Measurements from ENCODE around the gene NDST1.

NDST1 gene

GRCh38 chr5:150596313-150596712 is 88.4 kb downstream of the NDST1 start:
- no peaks in the 10 kb centered on the region for H3K27me3 ChIP-seq (replicated peaks in 2 of 5; ENCODE audit: control insufficient read depth in 4 of 5, insufficient read depth in 5 of 5, low read length in 4 of 5)
- POLR2A ChIA-PET: no interaction called here
- H3K9me3 ChIP-seq (ENCODE audit: control extremely low read depth in 1 of 5, control insufficient read depth in 4 of 5, insufficient read depth in 2 of 5, low read depth in 1 of 5, low read length in 4 of 5): no peaks in the 10 kb centered on the region
- DNase-seq: no peak
- CTCF ChIA-PET: interaction anchor here (0.6 kb wide), 1 partner anchor 59 kb away, joined by 4 read pairs; no protein-coding TSS in a partner anchor
- no peak overlapping the region for H3K27ac ChIP-seq (ENCODE audit: insufficient read depth in 1 of 2, low read depth in 1 of 2, low read length in 2 of 2, poor library complexity in 1 of 2, severe bottlenecking in 2 of 2)
- H3K36me3 ChIP-seq (ENCODE audit: control insufficient read depth in 4 of 4, insufficient read depth in 4 of 4, low read length in 3 of 4): no peaks in the 10 kb centered on the region
- H3K4me1 ChIP-seq (ENCODE audit: control extremely low read depth in 1 of 4, control insufficient read depth in 4 of 4, insufficient read depth in 4 of 4, low read length in 3 of 4): peaks cover 0 to 23% (median 8%) of the 10 kb centered on the region in 4 experiments
- no peak overlapping the region for H3K4me3 ChIP-seq (ENCODE audit: control insufficient read depth in 1 of 7, extremely low read depth in 1 of 7, insufficient read depth in 4 of 7, low read depth in 2 of 7, low read length in 6 of 7)
- 96% methylated on average over 9 of the region's 9 CpGs for WGBS (ENCODE audit: insufficient coverage)

- Histone ChIP-seq H3K27ac (ENCODE audit: insufficient read depth in 1 of 2, low read depth in 1 of 2, low read length in 2 of 2, poor library complexity in 1 of 2, severe bottlenecking in 2 of 2) (no peak overlapping the region), H3K4me1 (ENCODE audit: control extremely low read depth in 1 of 4, control insufficient read depth in 4 of 4, insufficient read depth in 4 of 4, low read length in 3 of 4) (peaks cover 0 to 23% (median 8%) of the 10 kb centered on the region in 4 experiments), H3K27me3 (replicated peaks in 2 of 5; ENCODE audit: control insufficient read depth in 4 of 5, insufficient read depth in 5 of 5, low read length in 4 of 5) (no peaks in the 10 kb centered on the region), H3K36me3 (ENCODE audit: control insufficient read depth in 4 of 4, insufficient read depth in 4 of 4, low read length in 3 of 4) (no peaks in the 10 kb centered on the region), H3K4me3 (ENCODE audit: control insufficient read depth in 1 of 7, extremely low read depth in 1 of 7, insufficient read depth in 4 of 7, low read depth in 2 of 7, low read length in 6 of 7) (no peak overlapping the region), H3K9me3 (ENCODE audit: control extremely low read depth in 1 of 5, control insufficient read depth in 4 of 5, insufficient read depth in 2 of 5, low read depth in 1 of 5, low read length in 4 of 5) (no peaks in the 10 kb centered on the region)
- POLR2A ChIA-PET: interaction anchor here (0.6 kb wide), 1 partner anchor 443 kb away, joined by 3 read pairs; no protein-coding TSS in a partner anchor
- CTCF ChIA-PET: interaction anchor here (0.6 to 1.6 kb wide), 2 partner anchors 57 to 58 kb away, joined by 4 read pairs; no protein-coding TSS in a partner anchor
- peak in 2 of 3 donors; percentile 40 to 42 for DNase-seq
- 100% methylated on average over 1 of the region's 3 CpGs for WGBS (ENCODE audit: insufficient coverage)
Measured at GRCh38 chr5:150596826-150597225, 88.9 kb downstream of the NDST1 start.

GRCh38 chr5:150598006-150598405 is 90.1 kb downstream of the NDST1 start:
- Histone ChIP-seq H3K4me1 (ENCODE audit: control extremely low read depth in 1 of 4, control insufficient read depth in 4 of 4, insufficient read depth in 4 of 4, low read length in 3 of 4) (peaks cover 0 to 23% (median 8%) of the 10 kb centered on the region in 4 experiments), H3K9me3 (ENCODE audit: control extremely low read depth in 1 of 5, control insufficient read depth in 4 of 5, insufficient read depth in 2 of 5, low read depth in 1 of 5, low read length in 4 of 5) (no peaks in the 10 kb centered on the region), H3K4me3 (ENCODE audit: control insufficient read depth in 1 of 7, extremely low read depth in 1 of 7, insufficient read depth in 4 of 7, low read depth in 2 of 7, low read length in 6 of 7) (no peak overlapping the region), H3K27me3 (replicated peaks in 2 of 5; ENCODE audit: control insufficient read depth in 4 of 5, insufficient read depth in 5 of 5, low read length in 4 of 5) (no peaks in the 10 kb centered on the region), H3K36me3 (ENCODE audit: control insufficient read depth in 4 of 4, insufficient read depth in 4 of 4, low read length in 3 of 4) (no peaks in the 10 kb centered on the region), H3K27ac (ENCODE audit: insufficient read depth in 1 of 2, low read depth in 1 of 2, low read length in 2 of 2, poor library complexity in 1 of 2, severe bottlenecking in 2 of 2) (no peak overlapping the region)
- ChIA-PET POLR2A (no interaction called here), CTCF (interaction anchor here (1.0 to 1.6 kb wide), 2 partner anchors 12 to 56 kb away, joined by 3 to 4 read pairs; no protein-coding TSS in a partner anchor)
- WGBS (ENCODE audit: insufficient coverage): 84% methylated on average over 4 of the region's 10 CpGs
- no peak for DNase-seq

GRCh38 chr5:150598821-150599273 is 90.9 kb downstream of the NDST1 start:
- Histone ChIP-seq H3K27me3 (replicated peaks in 2 of 5; ENCODE audit: control insufficient read depth in 4 of 5, insufficient read depth in 5 of 5, low read length in 4 of 5) (no peaks in the 10 kb centered on the region), H3K27ac (ENCODE audit: insufficient read depth in 1 of 2, low read depth in 1 of 2, low read length in 2 of 2, poor library complexity in 1 of 2, severe bottlenecking in 2 of 2) (no peak overlapping the region), H3K36me3 (ENCODE audit: control insufficient read depth in 4 of 4, insufficient read depth in 4 of 4, low read length in 3 of 4) (no peaks in the 10 kb centered on the region), H3K9me3 (ENCODE audit: control extremely low read depth in 1 of 5, control insufficient read depth in 4 of 5, insufficient read depth in 2 of 5, low read depth in 1 of 5, low read length in 4 of 5) (no peaks in the 10 kb centered on the region), H3K4me3 (ENCODE audit: control insufficient read depth in 1 of 7, extremely low read depth in 1 of 7, insufficient read depth in 4 of 7, low read depth in 2 of 7, low read length in 6 of 7) (no peak overlapping the region), H3K4me1 (ENCODE audit: control extremely low read depth in 1 of 4, control insufficient read depth in 4 of 4, insufficient read depth in 4 of 4, low read length in 3 of 4) (peaks cover 0 to 23% (median 8%) of the 10 kb centered on the region in 4 experiments)
- no peak for DNase-seq
- WGBS (ENCODE audit: insufficient coverage): 94% methylated on average over 12 of the region's 12 CpGs
- ChIA-PET POLR2A (no interaction called here), CTCF (no interaction called here)

- no peaks in the 10 kb centered on the region for H3K9me3 ChIP-seq (ENCODE audit: control extremely low read depth in 1 of 5, control insufficient read depth in 4 of 5, insufficient read depth in 2 of 5, low read depth in 1 of 5, low read length in 4 of 5)
Measured at GRCh38 chr5:150599281-150599680, 91.3 kb downstream of the NDST1 start.

GRCh38 chr5:150599917-150600511 is 92.1 kb downstream of the NDST1 start:
- no peak overlapping the region for H3K4me3 ChIP-seq (ENCODE audit: control insufficient read depth in 1 of 7, extremely low read depth in 1 of 7, insufficient read depth in 4 of 7, low read depth in 2 of 7, low read length in 6 of 7)
- no peak for DNase-seq
- 84% methylated on average over 9 of the region's 11 CpGs for WGBS (ENCODE audit: insufficient coverage)
- ChIA-PET POLR2A (no interaction called here), CTCF (interaction anchor here (0.5 kb wide), 1 partner anchor 18 kb away, joined by 3 read pairs; no protein-coding TSS in a partner anchor)
- peaks cover 0 to 17% (median 7%) of the 10 kb centered on the region in 4 experiments for H3K4me1 ChIP-seq (ENCODE audit: control extremely low read depth in 1 of 4, control insufficient read depth in 4 of 4, insufficient read depth in 4 of 4, low read length in 3 of 4)
- H3K27me3 ChIP-seq (replicated peaks in 2 of 5; ENCODE audit: control insufficient read depth in 4 of 5, insufficient read depth in 5 of 5, low read length in 4 of 5): no peaks in the 10 kb centered on the region
- no peaks in the 10 kb centered on the region for H3K36me3 ChIP-seq (ENCODE audit: control insufficient read depth in 4 of 4, insufficient read depth in 4 of 4, low read length in 3 of 4)
- no peak overlapping the region for H3K27ac ChIP-seq (ENCODE audit: insufficient read depth in 1 of 2, low read depth in 1 of 2, low read length in 2 of 2, poor library complexity in 1 of 2, severe bottlenecking in 2 of 2)
- no peaks in the 10 kb centered on the region for H3K9me3 ChIP-seq (ENCODE audit: control extremely low read depth in 1 of 5, control insufficient read depth in 4 of 5, insufficient read depth in 2 of 5, low read depth in 1 of 5, low read length in 4 of 5)

More at GRCh38 chr5:150599281-150599680, 91.3 kb downstream of the NDST1 start:
- Histone ChIP-seq H3K36me3 (ENCODE audit: control insufficient read depth in 4 of 4, insufficient read depth in 4 of 4, low read length in 3 of 4) (no peaks in the 10 kb centered on the region), H3K4me3 (ENCODE audit: control insufficient read depth in 1 of 7, extremely low read depth in 1 of 7, insufficient read depth in 4 of 7, low read depth in 2 of 7, low read length in 6 of 7) (no peak overlapping the region), H3K27me3 (replicated peaks in 2 of 5; ENCODE audit: control insufficient read depth in 4 of 5, insufficient read depth in 5 of 5, low read length in 4 of 5) (no peaks in the 10 kb centered on the region), H3K4me1 (ENCODE audit: control extremely low read depth in 1 of 4, control insufficient read depth in 4 of 4, insufficient read depth in 4 of 4, low read length in 3 of 4) (peaks cover 0 to 23% (median 8%) of the 10 kb centered on the region in 4 experiments), H3K27ac (ENCODE audit: insufficient read depth in 1 of 2, low read depth in 1 of 2, low read length in 2 of 2, poor library complexity in 1 of 2, severe bottlenecking in 2 of 2) (no peak overlapping the region)
- 94% methylated on average over 5 of the region's 5 CpGs for WGBS (ENCODE audit: insufficient coverage)
- no peak for DNase-seq
- POLR2A ChIA-PET: no interaction called here
- CTCF ChIA-PET: interaction anchor here (0.5 kb wide), 1 partner anchor 17 kb away, joined by 3 read pairs; no protein-coding TSS in a partner anchor

Data from common myeloid progenitor, CD34-positive (primary cell).